ENCODE results near the gene ALG12.
A peak's percentile ranks its signal among the peaks of the same experiment; 100 is the strongest.
"Not testable (repeated sequence)": the region's sequence is repeated elsewhere in the genome, so short reads cannot be mapped to it uniquely, and the experiment has no call there.

ALG12 gene

GRCh38 chr22:49865156-49865555 lies 53.1 kb downstream of the ALG12 start:
- DNase-seq = no peak

- DNase-seq = no peak
These were observed 54.3 kb downstream of the ALG12 start for GRCh38 chr22:49863931-49864330.

GRCh38 chr22:49862496-49862776 lies 55.8 kb downstream of the ALG12 start:
- DNase-seq = no peak

GRCh38 chr22:49861642-49862495 lies 56.4 kb downstream of the ALG12 start:
- no peak for DNase-seq

GRCh38 chr22:49858827-49859226 lies 59.4 kb downstream of the ALG12 start:
- DNase-seq = no peak

GRCh38 chr22:49856766-49857618 lies 61.2 kb downstream of the ALG12 start:
- DNase-seq = peak; percentile 11

- DNase-seq = no peak
These were observed 61.9 kb downstream of the ALG12 start for GRCh38 chr22:49856343-49856742.

GRCh38 chr22:49855251-49855911 lies 62.9 kb downstream of the ALG12 start:
- peak; percentile 15 for DNase-seq

GRCh38 chr22:49853981-49854831 lies 64.0 kb downstream of the ALG12 start:
- peak; percentile 43 for DNase-seq

- DNase-seq = peak; percentile 99
These were observed 65.0 kb downstream of the ALG12 start, which contains the start of gene ZBED4 for GRCh38 chr22:49852898-49853894. Gene ZBED4 (plus strand): TSS chr22:49853844. CDS start chr22:49883663, 29,819 bp downstream.

GRCh38 chr22:49852568-49852897 lies 65.7 kb downstream of the ALG12 start:
- DNase-seq = not testable (repeated sequence)

- no peak for DNase-seq
These were observed 67.1 kb downstream of the ALG12 start for GRCh38 chr22:49850959-49851802.

Measured in activated T-cell treated with anti-CD3 and anti-CD28 coated beads, Interleukin-2, amount 50 U/mL, for 1 hour (primary cell).